HG03060 (cell line): ENCODE results near the gene HTT.

ENCODE experiments used
- ATAC-seq: cut with Tn5 transposase; IDR thresholded peaks from one replicate; pipeline ENCODE4 v1.9.1; 2021; ENCODE audit warnings: low read depth, moderate number of reproducible peaks; ENCODE audit not compliant: unreplicated experiment

HTT gene

DNA sequence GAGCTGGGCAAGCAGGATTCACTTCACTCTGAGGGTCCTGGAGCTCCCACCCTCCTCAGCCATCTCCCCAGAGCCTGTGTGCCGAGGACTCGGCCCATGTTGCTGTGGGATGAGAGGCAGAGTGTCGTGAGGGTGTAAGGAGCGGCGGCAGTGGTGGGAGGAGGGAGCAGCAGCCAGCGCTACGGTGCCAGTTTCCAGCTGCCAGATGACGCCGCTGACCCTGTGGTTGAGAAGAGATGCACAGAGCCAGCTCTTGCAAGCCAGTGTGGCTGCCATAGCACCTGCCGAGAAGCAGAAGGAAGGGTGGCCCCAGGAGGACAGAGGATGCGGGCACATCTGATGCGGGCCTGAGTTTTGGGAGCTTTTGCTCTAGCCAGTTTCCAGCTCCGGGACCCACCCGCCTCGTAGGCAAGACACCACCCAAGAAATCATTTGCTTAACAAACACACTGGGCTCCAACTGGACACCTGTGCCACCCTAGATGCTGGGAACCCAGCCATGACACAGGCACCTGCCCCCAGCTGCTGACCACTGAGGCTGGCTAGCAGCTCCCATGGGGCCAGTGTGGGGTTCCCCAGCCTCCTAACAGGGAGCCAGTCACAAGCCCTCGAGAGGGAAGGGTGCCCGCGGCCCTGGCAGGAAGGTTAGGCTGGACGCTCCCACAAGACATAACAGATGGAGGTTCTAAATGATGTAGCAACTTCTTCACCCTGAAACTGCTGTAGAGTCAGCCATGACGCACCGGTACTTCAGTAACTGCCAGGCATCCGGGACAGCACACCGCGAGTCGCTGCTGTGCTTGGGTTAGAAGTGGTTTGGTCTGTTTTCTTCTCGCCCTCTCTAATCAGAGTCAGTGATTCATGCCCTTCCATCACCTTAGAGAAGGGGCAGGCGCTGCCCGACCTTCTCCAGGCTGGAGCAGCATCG lies 183.3 kb downstream of the HTT start:
- ATAC-seq: peak; percentile 48

DNA sequence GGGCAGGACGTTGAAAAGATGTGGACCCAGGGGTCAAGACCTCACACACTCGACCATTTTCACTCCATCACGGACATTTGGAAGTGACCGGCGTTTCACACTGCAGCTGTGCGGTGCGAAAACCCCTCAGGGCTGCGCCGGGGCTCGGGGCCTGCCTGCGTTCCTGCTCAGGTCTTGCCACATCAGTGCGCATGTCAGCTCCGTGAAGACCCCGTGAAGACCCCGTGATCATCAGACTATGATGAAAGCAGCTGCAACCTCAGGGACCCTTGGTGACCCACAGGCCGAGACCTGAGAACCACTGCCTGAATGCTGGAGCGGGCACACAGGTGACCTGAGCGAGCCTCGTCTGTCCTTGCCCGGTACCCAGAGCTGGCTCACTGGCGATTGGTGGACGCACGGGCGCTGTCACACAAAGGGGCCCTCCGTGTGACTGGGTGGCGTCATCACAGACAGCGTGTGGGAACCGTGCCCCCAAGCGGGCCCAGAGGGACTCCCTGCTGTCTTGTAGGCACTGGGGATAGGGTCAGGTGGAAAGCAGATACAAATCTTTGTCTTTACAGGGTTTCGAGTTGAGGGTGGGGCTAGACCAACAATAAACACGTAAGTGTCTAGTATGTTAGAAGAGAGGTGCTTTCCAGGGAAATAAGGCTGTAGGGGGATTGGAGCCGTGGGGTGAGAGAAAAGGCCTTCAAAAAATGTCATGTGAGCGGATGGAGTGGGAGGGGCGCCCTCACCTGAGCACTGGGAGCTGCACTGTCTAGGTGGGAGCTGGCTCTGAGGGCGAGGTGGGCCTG lies 187.1 kb downstream of the HTT start:
- ATAC-seq: no peak

GRCh38 chr4:3262208-3263052 lies 187.9 kb downstream of the HTT start:
- no peak for ATAC-seq

GRCh38 chr4:3263053-3263875 lies 188.8 kb downstream of the HTT start:
- ATAC-seq: no peak

DNA sequence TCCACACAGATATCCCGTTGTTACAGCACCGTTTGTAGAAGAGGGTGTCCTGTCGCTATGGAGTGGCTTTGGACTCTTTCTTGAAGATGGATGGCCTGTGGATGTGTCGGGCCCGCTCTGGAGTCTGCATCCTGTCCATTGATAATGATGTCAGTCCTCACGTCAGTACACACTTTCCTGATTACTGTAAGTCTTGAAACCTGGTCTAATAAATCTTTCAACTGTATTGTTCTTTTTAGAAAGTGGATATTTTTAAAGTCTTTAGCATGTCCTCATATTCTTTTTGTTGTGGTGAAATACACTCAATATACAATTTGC lies 189.4 kb downstream of the HTT start:
- no peak for ATAC-seq

DNA sequence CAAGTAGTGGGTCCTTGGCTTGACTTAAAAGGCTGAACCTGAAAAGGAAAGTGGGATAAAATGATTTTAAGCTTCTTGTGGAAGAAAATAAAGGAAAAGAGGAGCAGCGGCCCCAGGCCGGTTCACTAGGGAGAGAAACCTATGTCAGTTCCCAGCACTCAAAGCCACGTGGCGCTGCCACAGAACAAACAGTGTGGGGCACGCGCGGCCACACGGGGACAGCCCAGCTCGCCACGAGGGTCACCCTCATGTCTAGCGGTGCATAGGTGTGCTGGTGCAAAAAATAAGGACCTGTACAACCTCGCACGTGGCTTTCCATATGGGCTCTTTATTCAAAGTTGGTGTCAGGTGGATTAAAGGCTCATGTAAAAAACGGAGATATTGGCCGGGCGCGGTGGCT lies 191.6 kb downstream of the HTT start:
- no peak for ATAC-seq

- ATAC-seq: no peak
Measured at GRCh38 chr4:3267576-3268394, 193.3 kb downstream of the HTT start.

DNA sequence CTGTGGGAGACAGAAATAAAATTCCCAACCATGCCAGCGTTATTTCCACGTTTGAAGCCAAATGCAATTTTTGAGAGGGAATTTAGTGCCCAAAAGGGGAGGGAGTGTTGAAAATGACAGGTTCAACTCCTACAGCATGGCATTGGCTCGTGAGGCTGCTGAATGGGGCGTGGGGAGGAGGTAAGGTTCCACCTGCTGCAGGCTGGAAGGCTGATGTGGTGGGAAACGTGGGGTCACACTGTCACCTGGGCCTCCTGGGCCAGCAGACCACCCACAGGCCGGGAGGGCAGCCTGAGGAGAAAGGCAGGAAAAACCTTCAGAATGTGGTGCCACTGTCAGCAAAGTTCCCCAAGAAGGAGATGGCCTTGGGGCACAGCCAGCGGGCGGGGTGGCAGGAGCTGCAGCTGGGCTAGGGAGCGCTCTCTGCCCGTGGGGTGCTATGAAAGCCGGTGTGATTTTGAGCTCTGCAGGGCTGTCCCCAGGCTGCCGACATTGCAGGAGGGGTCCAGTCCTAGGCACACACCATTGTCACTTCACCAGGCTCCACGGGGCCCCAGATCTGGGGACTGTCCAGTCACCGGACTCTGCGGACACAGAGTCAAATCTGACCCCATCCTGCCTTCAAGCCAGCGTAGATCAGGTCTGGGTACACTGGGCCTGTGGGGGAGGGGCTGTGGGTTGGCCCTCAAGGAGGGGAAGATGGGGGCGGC lies 194.1 kb downstream of the HTT start:
- ATAC-seq: no peak

- ATAC-seq: no peak
Measured at GRCh38 chr4:3269105-3269927, 194.8 kb downstream of the HTT start.

DNA sequence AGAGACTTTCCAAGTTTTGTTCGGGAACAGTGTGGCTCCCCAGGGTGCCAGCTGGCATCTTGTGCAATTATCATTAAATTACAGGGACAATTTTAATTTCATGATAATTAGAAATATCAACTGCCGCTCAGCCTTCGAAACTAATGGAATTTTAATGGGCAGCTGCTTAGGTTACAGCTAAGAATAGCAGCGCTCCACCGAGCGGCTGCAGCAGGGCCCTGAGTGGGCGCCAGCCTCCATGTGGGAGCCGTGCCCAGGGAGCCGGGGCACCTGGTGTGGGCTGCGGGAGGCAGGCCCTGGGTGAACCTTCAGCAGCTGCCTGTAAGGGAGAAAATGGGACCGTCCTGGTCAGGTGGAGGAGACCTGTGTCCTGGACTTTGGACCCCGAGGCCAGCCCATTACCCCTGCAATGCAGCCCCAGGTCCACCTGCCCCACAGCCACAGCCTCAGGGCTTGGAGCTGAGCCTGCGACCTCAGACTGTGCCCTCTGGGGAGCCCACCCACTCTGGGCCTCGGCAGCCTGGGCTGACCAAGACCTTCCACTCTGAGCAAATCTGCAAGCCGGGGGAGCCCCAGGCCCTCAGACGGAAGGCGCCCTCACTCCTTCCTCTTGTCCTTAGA lies 195.6 kb downstream of the HTT start:
- ATAC-seq: no peak

DNA sequence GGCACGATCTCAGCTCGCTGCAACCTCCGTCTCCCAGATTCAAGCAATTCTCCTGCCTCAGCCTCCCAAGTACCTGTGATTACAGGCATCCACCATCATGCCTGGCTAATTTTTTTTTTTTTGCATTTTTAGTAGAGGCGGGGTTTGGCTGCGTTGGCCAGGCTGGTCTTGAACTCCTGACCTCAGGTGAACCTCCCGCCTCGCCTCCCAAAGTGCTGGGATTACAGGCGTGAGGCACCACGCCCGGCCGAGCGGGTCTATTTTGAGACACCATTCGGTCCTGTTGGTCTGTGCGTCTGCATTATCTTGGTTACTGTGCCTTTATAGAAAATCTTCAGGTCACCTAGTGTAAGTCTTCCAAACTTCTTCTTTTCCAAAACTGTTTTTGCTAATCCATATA lies 196.7 kb downstream of the HTT start:
- no peak for ATAC-seq

DNA sequence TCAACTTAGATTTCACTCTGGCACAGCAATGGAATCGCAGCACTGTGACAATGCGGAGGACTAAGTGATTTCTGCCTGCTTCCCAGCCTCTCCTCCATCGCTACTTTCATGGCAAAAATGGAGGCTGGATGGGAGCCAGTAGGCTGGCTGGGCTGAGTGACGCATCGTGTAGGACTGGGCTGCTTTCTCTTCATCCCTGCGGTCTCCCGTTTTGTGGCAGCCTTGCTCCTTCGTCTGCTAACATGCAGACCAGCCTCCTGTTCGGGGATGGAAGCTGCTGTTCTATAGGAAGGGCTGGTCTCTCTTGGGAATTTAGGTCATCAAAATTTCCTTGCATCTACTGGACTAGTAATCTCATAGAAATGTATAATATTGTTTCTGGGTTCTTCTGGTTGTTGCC lies 202.5 kb downstream of the HTT start:
- no peak for ATAC-seq

DNA sequence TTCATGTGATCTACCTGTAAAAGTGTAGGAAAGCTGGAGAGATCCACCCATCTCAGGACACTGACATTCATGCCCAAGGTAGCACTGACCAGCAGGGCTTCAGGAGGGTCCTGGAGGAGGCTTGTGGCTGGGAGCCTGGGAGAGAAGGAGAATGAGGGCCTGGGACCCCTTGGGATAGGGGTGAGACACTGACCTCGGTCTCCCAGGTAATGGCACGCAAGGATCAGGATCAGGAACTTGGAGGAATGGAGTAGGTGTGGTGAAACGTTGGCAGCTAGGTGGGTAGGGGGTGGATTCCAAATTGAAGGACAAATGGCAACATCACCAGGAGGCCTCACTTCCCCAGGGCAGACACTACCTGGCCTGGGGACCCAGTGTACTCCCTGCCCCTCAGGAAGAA lies 206.0 kb downstream of the HTT start:
- no peak for ATAC-seq

- no peak for ATAC-seq
Measured at GRCh38 chr4:3283483-3283882, 209.0 kb downstream of the HTT start.

DNA sequence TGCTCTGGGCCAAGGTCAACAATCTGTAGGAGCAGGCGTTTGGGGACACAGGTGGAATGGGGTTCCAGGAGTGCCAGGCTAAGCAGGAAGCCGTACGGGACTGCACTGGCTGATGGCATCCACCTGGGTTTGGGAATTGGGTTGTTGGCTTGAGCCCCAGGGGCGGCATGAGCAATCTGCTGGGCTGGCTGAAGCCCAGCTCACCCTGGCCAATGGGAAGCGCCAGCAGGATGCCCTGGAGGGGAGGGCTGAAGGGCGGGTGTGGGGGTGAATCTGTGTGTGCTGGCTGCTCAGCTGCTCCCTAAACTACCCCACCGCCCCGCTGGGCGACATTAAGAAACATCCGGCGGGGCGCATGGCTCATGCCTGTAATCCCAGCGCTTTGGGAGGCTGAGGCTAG lies 209.4 kb downstream of the HTT start:
- no peak for ATAC-seq

DNA sequence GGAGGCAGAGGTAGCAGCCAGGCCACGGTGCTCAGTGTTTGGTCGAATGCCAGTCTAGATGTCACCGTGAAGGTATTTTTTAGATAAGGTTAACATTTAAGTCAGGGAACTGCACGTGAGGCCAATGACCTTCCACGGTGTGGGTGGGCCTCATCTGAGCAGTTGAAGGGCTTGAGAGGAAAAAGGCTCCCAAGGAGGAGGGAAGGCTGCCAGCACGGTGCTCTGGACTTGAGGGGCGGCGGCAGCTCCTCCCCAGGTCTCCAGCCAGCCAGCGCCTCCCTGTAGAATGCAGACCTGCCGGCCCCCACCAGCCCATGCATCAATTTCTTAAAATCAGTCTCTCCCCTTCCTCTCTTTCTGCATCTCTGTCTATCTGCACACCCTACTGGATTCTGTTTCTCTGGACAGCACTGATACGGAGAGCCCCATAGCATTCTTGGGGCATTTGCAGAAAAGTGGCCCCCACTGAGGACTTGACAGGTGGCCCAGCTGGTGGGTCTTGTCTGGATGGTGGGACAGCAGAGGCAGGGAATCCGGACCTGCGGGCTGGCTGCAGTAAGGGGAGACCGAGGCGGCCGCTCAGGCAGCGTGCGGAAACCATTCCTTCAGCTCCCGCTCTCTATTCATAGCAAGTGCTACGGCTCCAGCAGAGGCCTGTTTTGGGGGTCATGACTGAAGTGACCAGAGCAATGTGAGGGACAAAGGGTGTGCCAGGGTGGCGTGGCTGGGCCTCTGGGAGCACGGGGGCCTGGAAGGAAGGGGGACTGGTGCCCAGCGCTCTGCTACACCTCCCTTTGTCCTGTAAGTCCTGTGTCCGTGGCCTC lies 210.5 kb downstream of the HTT start:
- ATAC-seq: no peak
